Epithelial cell of esophagus (primary cell): ENCODE results near the gene HOXC4.

Experiments
- DNase-seq: peaks from one replicate; pipeline ENCODE4 v3.0.0; 2010; ENCODE audit warnings: low read depth
- H3K4me3 ChIP-seq: 2 replicates; pipeline ENCODE4 v1.5.1; 2011; ENCODE audit warnings: mild to moderate bottlenecking, low read length, control low read depth
- TF ChIP-seq, protein P1 (sequence below): IDR thresholded peaks from 2 replicates; pipeline ENCODE4 v1.5.1; 2011; ENCODE audit warnings: low read depth, mild to moderate bottlenecking, low read length, control low read depth, inconsistent platforms; ENCODE audit not compliant: insufficient read depth; ENCODE audit errors: missing control alignments

HOXC4 gene

DNA sequence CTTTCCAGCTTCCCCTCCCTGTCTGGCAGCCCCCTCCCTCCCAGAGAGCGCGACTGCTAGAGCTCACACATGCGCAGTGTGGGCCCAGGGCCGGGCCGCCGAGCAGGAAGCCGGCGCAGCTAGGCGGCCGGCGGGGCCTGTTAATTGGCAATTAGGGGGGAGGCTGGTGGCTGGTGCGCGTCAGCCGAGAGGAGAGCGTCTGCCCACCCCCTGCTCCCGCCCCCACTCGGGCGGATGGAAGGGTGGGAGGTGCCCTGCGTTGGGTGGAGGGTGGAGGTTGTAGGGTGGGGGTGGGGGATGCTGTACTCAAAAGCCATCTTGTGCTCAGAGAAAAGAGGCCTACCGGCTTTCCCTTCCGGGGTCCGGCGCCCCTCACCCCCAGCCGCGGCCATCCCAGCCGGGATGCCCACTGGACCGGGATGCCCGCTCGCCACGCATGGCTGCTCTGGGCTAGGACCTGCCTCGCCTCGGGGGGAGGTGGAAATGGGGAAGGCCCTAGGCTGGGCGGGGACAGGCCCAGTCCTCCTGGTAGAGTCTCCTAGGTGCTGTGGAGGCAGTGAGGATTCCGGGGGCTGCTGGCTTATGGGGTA is 35.7 kb upstream of the HOXC4 start:
- H3K4me3 ChIP-seq = peak overlapping the region; percentile 41
- TF ChIP-seq, protein P1, sequence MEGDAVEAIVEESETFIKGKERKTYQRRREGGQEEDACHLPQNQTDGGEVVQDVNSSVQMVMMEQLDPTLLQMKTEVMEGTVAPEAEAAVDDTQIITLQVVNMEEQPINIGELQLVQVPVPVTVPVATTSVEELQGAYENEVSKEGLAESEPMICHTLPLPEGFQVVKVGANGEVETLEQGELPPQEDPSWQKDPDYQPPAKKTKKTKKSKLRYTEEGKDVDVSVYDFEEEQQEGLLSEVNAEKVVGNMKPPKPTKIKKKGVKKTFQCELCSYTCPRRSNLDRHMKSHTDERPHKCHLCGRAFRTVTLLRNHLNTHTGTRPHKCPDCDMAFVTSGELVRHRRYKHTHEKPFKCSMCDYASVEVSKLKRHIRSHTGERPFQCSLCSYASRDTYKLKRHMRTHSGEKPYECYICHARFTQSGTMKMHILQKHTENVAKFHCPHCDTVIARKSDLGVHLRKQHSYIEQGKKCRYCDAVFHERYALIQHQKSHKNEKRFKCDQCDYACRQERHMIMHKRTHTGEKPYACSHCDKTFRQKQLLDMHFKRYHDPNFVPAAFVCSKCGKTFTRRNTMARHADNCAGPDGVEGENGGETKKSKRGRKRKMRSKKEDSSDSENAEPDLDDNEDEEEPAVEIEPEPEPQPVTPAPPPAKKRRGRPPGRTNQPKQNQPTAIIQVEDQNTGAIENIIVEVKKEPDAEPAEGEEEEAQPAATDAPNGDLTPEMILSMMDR = no peak
- DNase-seq = peak; percentile 44

DNA sequence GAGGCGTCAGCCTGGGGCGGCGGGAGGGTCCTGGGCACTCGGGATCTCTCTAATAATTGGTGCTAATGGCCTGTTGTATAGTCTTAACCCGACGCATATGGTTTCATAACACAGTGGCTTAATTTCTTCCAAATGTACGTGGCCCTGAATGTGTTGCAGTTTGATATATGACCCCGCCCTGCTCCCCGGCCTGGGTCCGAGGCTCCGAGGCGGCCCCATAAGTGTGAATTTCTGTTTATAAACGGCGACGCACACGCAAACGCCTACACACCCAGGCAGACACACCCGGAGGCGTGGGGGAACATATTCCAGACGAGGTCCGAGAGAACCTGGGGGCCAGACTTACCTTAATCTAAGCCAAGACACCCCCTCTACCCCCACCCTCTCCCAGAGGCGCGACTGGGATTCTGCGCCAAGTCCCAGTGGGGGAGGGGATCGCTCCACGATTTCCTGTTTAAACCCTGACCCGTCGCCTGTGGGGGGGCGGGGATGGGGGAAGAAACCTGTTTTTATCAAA is 35.1 kb upstream of the HOXC4 start:
- no peak for DNase-seq
- peak overlapping the region; percentile 41 for H3K4me3 ChIP-seq
- TF ChIP-seq, protein P1 = no peak

DNA sequence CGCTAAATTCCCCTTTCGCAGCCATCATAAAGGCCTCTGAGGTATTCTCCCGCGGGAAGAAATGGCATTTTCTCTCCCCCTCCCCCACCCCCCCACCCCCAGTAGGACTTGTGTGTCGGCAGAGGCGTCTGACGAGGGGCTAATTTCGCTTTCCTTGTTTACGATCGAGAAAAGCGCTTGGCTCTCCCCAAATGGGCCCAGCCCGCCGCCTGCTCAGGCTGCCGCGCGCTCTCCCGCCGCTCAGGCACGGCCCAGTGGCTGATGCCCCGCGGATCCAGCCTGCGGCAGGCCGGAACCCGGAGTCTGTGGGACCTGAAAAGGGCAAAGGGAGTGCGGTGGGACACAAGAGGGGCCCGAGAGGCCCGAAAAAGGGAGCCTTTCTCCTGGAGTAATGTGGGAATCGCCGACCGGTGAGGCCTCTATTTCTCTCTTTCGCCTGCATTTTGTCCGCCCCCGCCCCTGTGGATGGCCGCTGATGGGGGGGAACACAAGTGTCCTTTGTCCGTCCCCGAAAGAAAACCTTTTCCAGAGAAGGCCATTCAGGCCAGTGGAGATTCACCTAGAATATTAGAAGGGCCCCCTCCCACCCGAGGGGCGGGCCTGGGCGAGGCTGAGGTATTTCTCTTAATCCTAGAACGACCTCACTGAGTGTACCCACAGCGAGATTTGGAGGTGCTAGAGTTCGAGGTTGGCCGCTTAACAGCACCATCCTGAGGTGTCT is 34.4 kb upstream of the HOXC4 start:
- TF ChIP-seq, protein P1 = no peak
- no peak for DNase-seq
- H3K4me3 ChIP-seq = no peak overlapping the region

DNA sequence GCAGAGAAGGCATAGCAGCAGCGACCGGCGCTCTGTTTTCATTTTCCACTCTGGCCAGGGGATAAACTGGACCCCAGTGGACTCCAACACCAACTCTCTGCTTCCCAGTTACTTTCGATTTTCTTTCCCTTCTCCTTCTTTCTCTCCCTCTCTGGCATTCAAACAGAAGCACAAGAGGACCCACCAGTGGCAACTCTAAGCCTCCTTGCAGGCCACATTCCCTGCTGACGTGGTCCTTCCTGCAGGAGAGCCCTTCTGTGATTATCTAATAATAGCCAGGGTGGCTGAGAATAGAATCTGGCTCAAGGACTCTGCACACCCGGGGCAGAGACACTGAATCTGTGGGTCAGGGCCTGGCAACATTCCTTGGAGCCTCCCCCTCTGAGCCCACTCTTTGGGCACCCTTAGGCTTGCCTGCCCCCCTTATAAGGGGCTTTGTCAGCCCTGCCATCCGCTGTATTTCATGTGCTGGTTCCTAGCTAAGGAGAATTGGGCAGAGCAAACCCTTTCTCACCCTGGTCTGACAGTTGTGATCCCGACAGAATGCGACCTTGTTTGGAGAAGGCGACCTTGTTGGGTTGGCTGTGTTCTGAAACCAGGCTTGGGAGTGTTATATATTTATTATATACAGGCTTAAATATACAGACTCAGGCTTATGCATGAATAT is 33.6 kb upstream of the HOXC4 start:
- H3K4me3 ChIP-seq = no peak overlapping the region
- DNase-seq = no peak
- TF ChIP-seq, protein P1 = no peak

DNA sequence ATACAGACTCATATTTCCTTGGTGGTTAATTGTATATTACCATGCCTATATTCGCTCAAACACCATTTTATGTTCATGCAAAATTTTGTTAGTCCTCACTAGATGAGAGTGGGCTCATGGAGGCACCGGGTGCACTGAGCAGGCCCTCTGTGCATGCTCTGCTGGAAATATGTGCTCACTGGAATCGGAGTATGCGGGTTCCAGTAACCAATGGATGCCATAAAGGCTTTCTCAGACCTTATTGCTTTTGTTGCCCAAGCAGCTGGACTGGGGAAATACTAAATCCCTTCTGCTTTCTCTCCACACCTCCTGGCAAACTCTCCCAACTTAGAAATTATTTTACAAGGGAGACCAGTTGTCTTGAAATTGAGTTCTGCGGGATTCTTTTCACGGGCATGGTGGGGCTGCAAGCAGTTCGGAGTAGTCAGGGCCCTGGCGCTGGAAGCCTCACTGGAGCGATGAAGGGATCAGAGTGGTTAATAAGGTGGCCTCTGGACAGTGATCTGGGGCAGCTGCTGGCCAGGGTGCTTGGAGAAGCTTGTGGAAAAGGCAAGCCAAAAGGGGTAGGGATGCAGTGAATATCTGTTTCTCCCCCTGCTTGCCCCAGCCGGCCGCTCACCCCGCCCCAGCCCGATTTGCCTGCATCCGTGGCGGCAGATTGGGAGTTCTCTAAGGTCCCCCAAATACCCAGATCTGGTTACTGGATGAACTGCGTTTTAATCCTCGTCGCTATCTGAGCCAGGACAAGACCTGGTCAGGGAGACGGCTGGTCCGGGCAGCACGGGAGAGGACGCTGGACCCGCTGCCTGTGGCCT is 32.8 kb upstream of the HOXC4 start:
- TF ChIP-seq, protein P1 = no peak
- no peak overlapping the region for H3K4me3 ChIP-seq
- no peak for DNase-seq

DNA sequence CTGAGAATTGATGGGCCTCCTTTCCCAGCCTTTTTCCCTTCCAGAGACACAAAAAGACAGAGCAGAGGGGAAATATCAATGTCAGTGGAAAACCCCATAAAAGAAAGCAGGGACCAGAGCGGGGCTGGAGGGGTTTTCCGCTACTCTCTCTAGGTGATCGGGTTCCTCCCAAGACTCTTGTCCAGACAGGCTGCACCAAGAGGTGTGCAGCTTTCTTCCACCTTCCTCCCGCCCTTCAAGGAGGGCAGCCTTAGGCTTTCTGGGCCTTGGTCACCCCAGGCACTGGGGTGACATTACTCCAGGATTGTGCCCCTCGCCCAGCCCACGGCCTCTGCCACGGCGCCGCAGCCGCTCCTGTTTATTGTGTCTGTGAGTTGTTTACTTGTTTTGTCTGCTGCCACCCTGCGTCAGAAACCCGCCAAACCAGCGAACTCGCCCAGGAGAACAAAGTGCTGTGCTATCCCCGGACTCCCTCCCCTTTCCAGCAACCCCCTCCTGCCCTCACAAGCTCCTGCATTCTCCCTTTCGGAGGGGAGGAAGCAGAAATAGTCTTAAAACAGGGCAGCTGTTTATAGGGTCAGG is 32.1 kb upstream of the HOXC4 start:
- DNase-seq = peak; percentile 38
- TF ChIP-seq, protein P1 = peak; percentile 43
- no peak overlapping the region for H3K4me3 ChIP-seq
